ENCODE data around the gene RNF151. TPM values are rescaled to one million over a fixed set of nuclear protein-coding genes. Genes with fewer than 3 reads are reported as not detected.

Gene RNF151
- total RNA-seq, 1 experiment from 2014 or later, result 0.28 TPM

DNA sequence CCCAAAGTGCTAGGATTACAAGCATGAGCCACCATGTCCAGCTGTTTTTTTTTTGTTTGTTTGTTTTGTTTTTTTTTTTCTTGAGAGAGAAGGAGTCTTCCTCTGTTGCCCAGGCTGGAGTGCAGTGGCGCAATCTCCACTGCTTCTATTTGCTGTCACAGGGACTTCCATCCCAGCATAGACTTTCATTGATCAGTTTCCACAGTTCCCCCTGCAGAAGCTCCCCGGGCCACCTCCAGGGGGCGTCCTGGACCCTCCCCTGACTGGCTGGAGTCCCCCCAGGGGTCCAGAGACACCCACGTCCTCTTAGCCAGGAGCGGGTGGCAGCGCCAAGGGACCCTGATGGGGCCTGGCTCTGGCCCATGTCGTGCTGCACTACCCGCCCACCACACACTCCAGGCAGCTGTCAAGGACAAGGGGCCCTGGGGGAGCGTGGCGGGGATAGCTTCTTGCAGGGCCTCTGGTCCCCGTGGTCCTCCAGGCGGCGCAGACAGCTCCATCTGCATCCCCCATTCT is 49.8 kb downstream of the RNF151 start:
- peaks cover 2% of the 10 kb centered on the region in 2 experiments; a peak in 1 of 4 replicates for H3K4me1 Mint-ChIP-seq
- Histone ChIP-seq H3K4me2 (ENCODE audit: insufficient read depth, insufficient read length, low read length) (no peak overlapping the region), H2BK120ac (ENCODE audit: low read depth, low read length, poor library complexity, severe bottlenecking) (no peak overlapping the region), H2AFZ (ENCODE audit: low read length) (no peak overlapping the region), H3K23ac (ENCODE audit: insufficient read length, low read depth, low read length) (no peak overlapping the region), H3K79me2 (ENCODE audit: insufficient read depth, low read length) (no peaks in the 10 kb centered on the region), H4K91ac (ENCODE audit: insufficient read length, low read depth, low read length) (no peak overlapping the region), H4K20me1 (ENCODE audit: control insufficient read depth, insufficient read depth, insufficient read length) (no peaks in the 10 kb centered on the region), H3K4me1 (ENCODE audit: insufficient read depth, low read length) (no peaks in the 10 kb centered on the region), H3K23me2 (ENCODE audit: insufficient read length, low read depth, low read length, poor library complexity, severe bottlenecking) (peaks cover 9% of the 10 kb centered on the region), H2BK12ac (ENCODE audit: insufficient read length, low read depth, low read length) (no peak overlapping the region), H3K27me3 (ENCODE audit: insufficient read depth, low read length) (peaks cover 13% of the 10 kb centered on the region; the same call in 1 of the 2 replicates), H4K5ac (ENCODE audit: insufficient read length, low read depth, low read length) (no peak overlapping the region), H2BK15ac (ENCODE audit: low read depth, low read length) (no peak overlapping the region), H3K14ac (ENCODE audit: insufficient read depth, low read length) (no peak overlapping the region; the same call in 1 of the 2 replicates), H3T11ph (ENCODE audit: low read length) (no peak overlapping the region), H2BK20ac (ENCODE audit: low read depth, low read length, poor library complexity, severe bottlenecking) (no peak overlapping the region), H3K79me1 (ENCODE audit: insufficient read depth, low read depth, low read length, poor library complexity, severe bottlenecking) (no peaks in the 10 kb centered on the region), H2BK5ac (ENCODE audit: insufficient read length, low read length) (no peak overlapping the region), H3K56ac (ENCODE audit: insufficient read length, low read depth, low read length) (no peak overlapping the region), H3K9ac (ENCODE audit: extremely low read depth, insufficient read length, low read length) (no peak overlapping the region), H3K27ac (ENCODE audit: insufficient read length, low read depth, low read length) (no peak overlapping the region), H3K9me3 (ENCODE audit: control insufficient read depth, low read depth, low read length) (no peaks in the 10 kb centered on the region), H3K18ac (ENCODE audit: insufficient read length, low read depth, low read length) (no peak overlapping the region), H2AK5ac (ENCODE audit: insufficient read length, low read length) (no peak overlapping the region), H3K4ac (ENCODE audit: low read depth, low read length) (no peak overlapping the region), H4K8ac (replicated peaks; ENCODE audit: insufficient read length, low read depth, low read length) (no peak overlapping the region)
- DNase-seq, result no peak
- WGBS (ENCODE audit: extremely low coverage, insufficient read length, low lambda C conversion rate), result no CpG with 5 or more reads among the region's 13 CpGs
- H3K36me3 Mint-ChIP-seq (ENCODE audit: insufficient read depth in 1 of 3, low read depth in 3 of 3), result peaks cover 0 to 2% (median 0%) of the 10 kb centered on the region in 3 experiments; a peak in 1 of 7 replicates
- TF ChIP-seq, protein P1, sequence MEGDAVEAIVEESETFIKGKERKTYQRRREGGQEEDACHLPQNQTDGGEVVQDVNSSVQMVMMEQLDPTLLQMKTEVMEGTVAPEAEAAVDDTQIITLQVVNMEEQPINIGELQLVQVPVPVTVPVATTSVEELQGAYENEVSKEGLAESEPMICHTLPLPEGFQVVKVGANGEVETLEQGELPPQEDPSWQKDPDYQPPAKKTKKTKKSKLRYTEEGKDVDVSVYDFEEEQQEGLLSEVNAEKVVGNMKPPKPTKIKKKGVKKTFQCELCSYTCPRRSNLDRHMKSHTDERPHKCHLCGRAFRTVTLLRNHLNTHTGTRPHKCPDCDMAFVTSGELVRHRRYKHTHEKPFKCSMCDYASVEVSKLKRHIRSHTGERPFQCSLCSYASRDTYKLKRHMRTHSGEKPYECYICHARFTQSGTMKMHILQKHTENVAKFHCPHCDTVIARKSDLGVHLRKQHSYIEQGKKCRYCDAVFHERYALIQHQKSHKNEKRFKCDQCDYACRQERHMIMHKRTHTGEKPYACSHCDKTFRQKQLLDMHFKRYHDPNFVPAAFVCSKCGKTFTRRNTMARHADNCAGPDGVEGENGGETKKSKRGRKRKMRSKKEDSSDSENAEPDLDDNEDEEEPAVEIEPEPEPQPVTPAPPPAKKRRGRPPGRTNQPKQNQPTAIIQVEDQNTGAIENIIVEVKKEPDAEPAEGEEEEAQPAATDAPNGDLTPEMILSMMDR (conservative IDR thresholded peaks at IDR 0.05), result peak; percentile 78
- H3K27ac Mint-ChIP-seq, result no peak overlapping the region
- H3K27me3 Mint-ChIP-seq (ENCODE audit: low read depth), result peaks cover 52% of the 10 kb centered on the region
- H3K4me3 Mint-ChIP-seq, result no peak overlapping the region
- H3K9me3 Mint-ChIP-seq, result peaks cover 0 to under 1% of the 10 kb centered on the region in 2 experiments; a peak in 2 of 5 replicates

Other genes with a start within 250 kb of the RNF151 start
- gene NME3, start 195.3 kb upstream of the RNF151 start, total RNA-seq (2021), result 76.9 and 81.9 TPM in 2 replicates
- 60.4 and 63.6 TPM in 2 replicates for gene EME2, start 194.0 kb upstream of the RNF151 start, total RNA-seq (2021)
- 199 and 205 TPM in 2 replicates for gene MRPS34, start 193.7 kb upstream of the RNF151 start, total RNA-seq (2021)
- gene SPSB3, start 184.3 kb upstream of the RNF151 start, total RNA-seq (2021), result 19.9 and 20.0 TPM in 2 replicates
- gene NUBP2, start 183.9 kb upstream of the RNF151 start, total RNA-seq (2021), result 67.7 and 69.4 TPM in 2 replicates
- gene IGFALS, start 173.2 kb upstream of the RNF151 start, total RNA-seq (2021), result not detected in 2 replicates
- 30.0 and 31.0 TPM in 2 replicates for gene HAGH, start 140.0 kb upstream of the RNF151 start, total RNA-seq (2021)
- gene FAHD1, start 139.7 kb upstream of the RNF151 start, total RNA-seq (2021), result 13.2 and 16.2 TPM in 2 replicates
- 1.3 and 1.6 TPM in 2 replicates for gene MEIOB, start 94.7 kb upstream of the RNF151 start, total RNA-seq (2021)
- not detected in 2 replicates for gene HS3ST6, start 48.4 kb upstream of the RNF151 start, total RNA-seq (2021)
- gene MSRB1, start 23.7 kb upstream of the RNF151 start, total RNA-seq (2021), result 24.3 and 25.7 TPM in 2 replicates
- gene RPL3L, start 12.2 kb upstream of the RNF151 start, total RNA-seq (2021), result 0.11 and 0.31 TPM in 2 replicates
- gene NDUFB10, start 7.3 kb upstream of the RNF151 start, total RNA-seq (2021), result 191 and 192 TPM in 2 replicates
- 3,874 and 3,923 TPM in 2 replicates for gene RPS2, start 2.0 kb upstream of the RNF151 start, total RNA-seq (2021)
- gene TBL3, start 5.2 kb downstream of the RNF151 start, total RNA-seq (2021), result 53.3 and 54.0 TPM in 2 replicates
- 1.3 and 1.7 TPM in 2 replicates for gene NOXO1, start 14.6 kb downstream of the RNF151 start, total RNA-seq (2021)
- 49.1 and 50.4 TPM in 2 replicates for gene GFER, start 17.3 kb downstream of the RNF151 start, total RNA-seq (2021)
- 11.9 and 12.1 TPM in 2 replicates for gene SYNGR3, start 23.1 kb downstream of the RNF151 start, total RNA-seq (2021)
- 64.2 and 70.9 TPM in 2 replicates for gene ZNF598, start 43.0 kb downstream of the RNF151 start, total RNA-seq (2021)
- 7.1 and 10.2 TPM in 2 replicates for gene NPW, start 52.9 kb downstream of the RNF151 start, total RNA-seq (2021)
- 15.3 and 18.4 TPM in 2 replicates for gene NHERF2, start 60.0 kb downstream of the RNF151 start, total RNA-seq (2021)
- gene NTHL1, start 81.0 kb downstream of the RNF151 start, total RNA-seq (2021), result 52.0 and 54.0 TPM in 2 replicates
- 122 and 125 TPM in 2 replicates for gene TSC2, start 81.1 kb downstream of the RNF151 start, total RNA-seq (2021)
- 73.5 and 88.0 TPM in 2 replicates for gene PKD1, start 169.0 kb downstream of the RNF151 start, total RNA-seq (2021)
- 2.4 and 3.0 TPM in 2 replicates for gene RAB26, start 181.8 kb downstream of the RNF151 start, total RNA-seq (2021)
- gene TRAF7, start 188.9 kb downstream of the RNF151 start, total RNA-seq (2021), result 105 and 108 TPM in 2 replicates
- 7.9 and 9.3 TPM in 2 replicates for gene CASKIN1, start 229.7 kb downstream of the RNF151 start, total RNA-seq (2021)
- gene MLST8, start 238.6 kb downstream of the RNF151 start, total RNA-seq (2021), result 74.5 and 75.9 TPM in 2 replicates
- 10.8 and 11.9 TPM in 2 replicates for gene BRICD5, start 244.0 kb downstream of the RNF151 start, total RNA-seq (2021)
- gene PGP, start 248.0 kb downstream of the RNF151 start, total RNA-seq (2021), result 37.4 and 38.3 TPM in 2 replicates

Data from H9 (cell line).